Measurements from ENCODE around the gene AIP. TPM values are rescaled to one million over a fixed set of nuclear protein-coding genes. Genes with fewer than 3 reads are reported as not detected.

AIP gene
- total and polyA plus RNA-seq, 3 donors from 2014 or later, result 34.6 to 61.7 (median 60.7) TPM

DNA sequence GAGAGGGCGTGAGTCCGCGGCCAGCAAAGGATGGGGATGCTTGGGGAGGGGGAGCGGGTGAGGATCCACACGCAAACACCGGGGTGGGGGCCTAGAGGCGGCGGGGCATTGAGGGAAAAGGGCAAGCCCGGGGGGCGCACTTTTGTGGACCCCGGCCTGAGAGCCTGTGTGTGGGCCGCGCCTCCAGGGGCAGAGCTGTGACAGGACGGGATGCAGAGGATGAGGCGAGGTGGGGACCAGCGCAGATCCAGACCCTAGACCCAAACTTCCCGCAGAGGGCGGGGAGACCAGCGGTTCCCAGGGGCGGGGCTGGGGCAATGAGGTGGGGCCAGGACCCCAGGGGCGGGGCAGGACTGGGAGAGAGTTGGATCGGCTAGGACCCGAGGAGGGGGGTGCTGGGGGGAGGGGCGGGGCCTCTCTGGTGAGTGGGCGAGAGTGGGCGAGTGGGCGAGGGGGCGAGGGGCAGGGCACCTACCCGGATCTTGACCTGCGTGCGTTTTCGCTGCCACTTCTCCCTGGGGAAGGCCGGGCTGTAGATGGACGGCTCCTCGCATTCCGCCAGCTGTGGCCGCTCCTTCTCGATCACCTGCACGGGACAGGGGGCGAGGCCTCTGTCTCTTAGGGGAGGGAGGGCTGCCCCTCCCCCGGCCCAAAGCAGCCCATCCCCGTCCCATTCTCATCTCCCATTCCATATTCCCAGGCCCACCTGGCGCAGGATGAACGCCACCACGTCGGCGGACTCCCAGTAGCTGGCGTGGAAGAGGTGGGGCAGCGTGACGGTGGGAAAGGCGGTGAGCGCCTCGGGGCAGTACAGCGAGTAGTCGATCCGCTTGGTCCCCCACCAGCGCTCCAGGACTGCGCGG lies 11.8 kb downstream of the AIP start:
- H3K4me3 ChIP-seq, result no peak overlapping the region
- WGBS, 2 donors, result 59 to 83% methylated on average over 44 to 59 of the region's 59 CpGs
- H3K36me3 ChIP-seq (ENCODE audit: low read depth, missing control alignments), result no peaks in the 10 kb centered on the region

DNA sequence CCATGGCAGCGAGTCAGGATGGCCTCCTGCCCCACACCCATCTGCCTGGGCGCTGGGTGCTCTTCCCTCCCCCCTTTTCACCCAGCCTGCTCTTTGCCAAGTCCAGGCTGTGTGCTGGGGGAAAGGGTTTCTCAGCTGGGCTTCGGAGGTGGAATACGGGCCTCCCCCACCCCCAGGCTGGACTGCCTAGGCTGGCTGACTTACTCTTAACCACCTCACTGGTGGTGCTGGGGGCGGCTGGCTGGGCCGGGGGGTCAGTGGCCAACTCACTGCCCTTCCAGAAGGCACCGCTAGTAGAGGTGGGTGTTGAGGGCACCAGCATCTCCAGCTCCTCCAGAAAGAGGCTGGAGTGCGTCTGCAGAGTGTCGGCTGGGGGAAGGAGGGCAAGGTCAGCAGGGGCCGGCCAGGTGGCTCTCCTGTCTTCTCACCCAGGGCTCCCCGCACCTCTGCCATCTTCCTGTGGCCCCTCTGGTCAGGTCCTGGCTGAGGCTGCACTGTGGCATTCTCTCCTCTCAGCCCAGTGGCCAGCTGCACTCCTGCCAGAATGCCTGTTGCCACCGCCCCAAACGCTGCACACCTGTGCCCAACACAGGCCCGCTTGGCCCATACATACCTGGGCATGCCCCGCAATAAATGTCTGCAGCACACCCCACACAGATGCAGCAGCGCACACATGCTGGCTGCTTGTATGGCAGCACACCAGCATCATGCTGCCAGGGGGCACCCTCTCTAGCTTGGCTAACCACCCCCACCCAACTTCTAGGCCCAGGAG lies 12.6 kb downstream of the AIP start:
- no peak for DNase-seq
- no peak overlapping the region for H3K4me3 ChIP-seq
- intact Hi-C loops (cut with DNase I; ENCODE audit: low total_unique reads), result no loop called here
- H3K36me3 ChIP-seq (ENCODE audit: low read depth, missing control alignments), result no peaks in the 10 kb centered on the region
- 87% methylated on average over 6 to 16 of the region's 16 CpGs for WGBS, 2 donors
- no peaks in the 10 kb centered on the region for H3K4me1 ChIP-seq
- TF ChIP-seq, protein P1, sequence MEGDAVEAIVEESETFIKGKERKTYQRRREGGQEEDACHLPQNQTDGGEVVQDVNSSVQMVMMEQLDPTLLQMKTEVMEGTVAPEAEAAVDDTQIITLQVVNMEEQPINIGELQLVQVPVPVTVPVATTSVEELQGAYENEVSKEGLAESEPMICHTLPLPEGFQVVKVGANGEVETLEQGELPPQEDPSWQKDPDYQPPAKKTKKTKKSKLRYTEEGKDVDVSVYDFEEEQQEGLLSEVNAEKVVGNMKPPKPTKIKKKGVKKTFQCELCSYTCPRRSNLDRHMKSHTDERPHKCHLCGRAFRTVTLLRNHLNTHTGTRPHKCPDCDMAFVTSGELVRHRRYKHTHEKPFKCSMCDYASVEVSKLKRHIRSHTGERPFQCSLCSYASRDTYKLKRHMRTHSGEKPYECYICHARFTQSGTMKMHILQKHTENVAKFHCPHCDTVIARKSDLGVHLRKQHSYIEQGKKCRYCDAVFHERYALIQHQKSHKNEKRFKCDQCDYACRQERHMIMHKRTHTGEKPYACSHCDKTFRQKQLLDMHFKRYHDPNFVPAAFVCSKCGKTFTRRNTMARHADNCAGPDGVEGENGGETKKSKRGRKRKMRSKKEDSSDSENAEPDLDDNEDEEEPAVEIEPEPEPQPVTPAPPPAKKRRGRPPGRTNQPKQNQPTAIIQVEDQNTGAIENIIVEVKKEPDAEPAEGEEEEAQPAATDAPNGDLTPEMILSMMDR (IDR thresholded peaks at IDR 0.05), result no peak
- TF ChIP-seq POLR2A (IDR thresholded peaks at IDR 0.05), result no peak
- no peaks in the 10 kb centered on the region for H3K9me3 ChIP-seq
- H3K27me3 ChIP-seq, result no peaks in the 10 kb centered on the region
- H3K27ac ChIP-seq, result no peak overlapping the region

More for the DNA sequence above, 11.8 kb downstream of the AIP start:
- TF ChIP-seq, protein P1 (IDR thresholded peaks at IDR 0.05), result no peak
- no peak for TF ChIP-seq POLR2A (IDR thresholded peaks at IDR 0.05)
- DNase-seq, result no peak
- intact Hi-C loops (cut with DNase I; ENCODE audit: low total_unique reads), result no loop called here
- no peak overlapping the region for H3K27ac ChIP-seq
- H3K9me3 ChIP-seq, result no peaks in the 10 kb centered on the region
- no peaks in the 10 kb centered on the region for H3K27me3 ChIP-seq
- H3K4me1 ChIP-seq, result no peaks in the 10 kb centered on the region

DNA sequence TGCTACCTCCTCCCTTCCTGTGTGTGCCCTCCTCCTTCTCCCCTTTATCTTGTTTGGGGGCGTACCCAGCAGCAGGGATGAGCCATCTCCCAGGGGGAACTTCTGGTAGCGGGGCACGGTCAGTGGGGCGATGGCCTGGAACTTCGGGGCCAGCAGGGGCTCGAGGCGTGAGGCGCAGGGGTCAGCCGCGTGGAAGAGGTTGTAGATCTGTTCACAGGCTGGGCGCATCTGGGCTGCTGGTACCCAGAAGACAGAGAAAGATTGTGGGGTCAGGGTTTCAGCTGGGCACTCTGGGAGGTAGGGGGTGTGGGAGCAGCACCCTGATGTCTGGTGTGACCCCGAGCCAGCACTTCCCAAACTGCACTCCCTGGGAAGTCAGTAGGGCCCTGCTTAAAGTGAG lies 13.3 kb downstream of the AIP start:
- no peaks in the 10 kb centered on the region for H3K36me3 ChIP-seq (ENCODE audit: low read depth, missing control alignments)
- 82 to 90% methylated on average over 12 of the region's 12 CpGs for WGBS, 2 donors
- no peak overlapping the region for H3K27ac ChIP-seq
- no peaks in the 10 kb centered on the region for H3K27me3 ChIP-seq
- no peak overlapping the region for H3K4me3 ChIP-seq
- TF ChIP-seq, protein P1 (IDR thresholded peaks at IDR 0.05), result no peak
- no peak for TF ChIP-seq POLR2A (IDR thresholded peaks at IDR 0.05)
- intact Hi-C loops (cut with DNase I; ENCODE audit: low total_unique reads), result no loop called here
- H3K4me1 ChIP-seq, result no peaks in the 10 kb centered on the region
- no peaks in the 10 kb centered on the region for H3K9me3 ChIP-seq
- DNase-seq, result no peak

DNA sequence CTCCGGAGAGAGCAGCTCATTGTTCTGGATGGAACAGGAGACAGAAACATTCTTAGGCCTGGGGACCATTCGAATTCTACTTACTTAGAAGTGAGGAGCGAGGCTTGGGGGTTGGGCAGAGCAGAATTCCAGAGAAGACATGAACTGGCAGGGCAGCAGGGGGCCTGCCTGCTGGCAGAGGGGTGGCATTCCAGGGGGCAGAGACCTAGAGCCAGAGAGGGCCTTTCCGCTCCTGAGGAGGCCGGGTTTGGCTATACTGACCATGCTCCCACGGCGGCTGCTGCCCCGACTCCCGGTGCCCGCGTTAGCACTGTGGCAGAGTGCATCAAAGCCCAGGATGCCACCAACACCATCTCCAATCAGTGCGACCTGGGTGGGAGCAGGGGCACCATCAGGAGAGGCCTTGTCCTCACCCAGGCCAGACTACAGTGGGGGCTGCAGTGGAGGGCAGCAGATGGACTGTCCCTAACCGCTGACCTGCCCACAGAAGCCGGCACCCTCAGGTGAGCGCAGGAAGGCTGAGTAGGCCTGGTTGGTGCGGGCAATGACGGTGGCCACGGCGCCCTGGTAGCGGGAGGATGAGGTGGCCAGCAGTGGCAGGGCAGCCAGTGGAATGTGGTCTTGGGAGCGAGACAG lies 14.9 kb downstream of the AIP start:
- intact Hi-C loops (cut with DNase I; ENCODE audit: low total_unique reads), result no loop called here
- no peaks in the 10 kb centered on the region for H3K27me3 ChIP-seq

More for the DNA sequence above, 14.9 kb downstream of the AIP start:
- Histone ChIP-seq H3K4me1 (no peaks in the 10 kb centered on the region), H3K4me3 (no peak overlapping the region), H3K27ac (no peak overlapping the region), H3K36me3 (ENCODE audit: low read depth, missing control alignments) (no peaks in the 10 kb centered on the region), H3K9me3 (no peaks in the 10 kb centered on the region)
- WGBS, 2 donors, result 95 to 96% methylated on average over 9 to 21 of the region's 21 CpGs
- TF ChIP-seq, protein P1 (IDR thresholded peaks at IDR 0.05), result no peak
- TF ChIP-seq POLR2A (IDR thresholded peaks at IDR 0.05), result no peak
- DNase-seq, result no peak

Measured in testis (tissue), 3 donors.